B cell (primary cell): ENCODE results near the gene ZNHIT1. TPM values are rescaled to one million over a fixed set of nuclear protein-coding genes. Genes with fewer than 3 reads are reported as not detected.
"Not testable (repeated sequence)": the region's sequence is repeated elsewhere in the genome, so short reads cannot be mapped to it uniquely, and the experiment has no call there.

Experiments used
- ATAC-seq: fragments of 200-7000 bp; cut with Tn5 transposase; one replicate; pipeline ENCODE4 v1.10.0; 2021; ENCODE audit warnings: low read depth, mild to moderate bottlenecking, moderate number of reproducible peaks, moderate library complexity
- CTCF ChIA-PET: fragments of 350-600 bp; sonication (Branson Sonifier 250); formaldehyde crosslinking; loops from one replicate; lab custom pipeline; 2021; ENCODE audit warnings: antibody characterized with exemption, inconsistent platforms; lab: Charles Lee
- POLR2A ChIA-PET: fragments of 350-600 bp; sonication (Branson Sonifier 250); formaldehyde crosslinking; loops from one replicate; lab custom pipeline; 2021; ENCODE audit warnings: antibody characterized with exemption; lab: Charles Lee
- DNase-seq: peaks from one replicate; pipeline ENCODE4 v3.0.0; 2013
- H2AFZ ChIP-seq: 2 replicates; pipeline ENCODE4 v1.6.1; 2012; ENCODE audit warnings: mild to moderate bottlenecking, low read depth, low read length; ENCODE audit not compliant: insufficient read depth, poor library complexity, severe bottlenecking
- H3K27ac ChIP-seq, 2 donors: 1 replicate in 1 of 2; 2 replicates in 1 of 2; pipeline ENCODE4 v1.5.1; 2012 to 2013; ENCODE audit warnings: low read length in 2 of 2, mild to moderate bottlenecking in 2 of 2, moderate library complexity in 1 of 2
- H3K27me3 ChIP-seq, 4 experiments: fragments of 200-600 bp in 1 of 4; sonication (generic) in 1 of 4; replicated peaks in 1 of 4; 1 replicate in 2 of 4; 2 replicates in 2 of 4; pipeline versions ENCODE4 v1.6.1 to v1.7.0; 2013 to 2016; ENCODE audit warnings: low read length in 3 of 4, mild to moderate bottlenecking in 2 of 4, mixed read lengths in 1 of 4, moderate library complexity in 1 of 4; ENCODE audit not compliant: insufficient read depth in 4 of 4, control insufficient read depth in 3 of 4; ENCODE audit errors: control extremely low read depth in 1 of 4
- H3K36me3 ChIP-seq, 2 experiments: replicated peaks in 1 of 2; 1 replicate in 1 of 2; 2 replicates in 1 of 2; pipeline versions ENCODE4 v1.6.1 to v1.7.1; 2013; ENCODE audit warnings: low read length in 1 of 2; ENCODE audit not compliant: insufficient read depth in 2 of 2, control insufficient read depth in 1 of 2; ENCODE audit errors: control extremely low read depth in 1 of 2, extremely low read depth in 1 of 2
- H3K4me1 ChIP-seq, 2 donors: fragments of 200-600 bp in 1 of 2; sonication (generic) in 1 of 2; 1 replicate in 1 of 2; 2 replicates in 1 of 2; pipeline versions ENCODE4 v1.5.1 to v1.6.1; 2013 to 2017; ENCODE audit warnings: low read length in 2 of 2; ENCODE audit not compliant: control insufficient read depth in 2 of 2, insufficient read depth in 2 of 2
- H3K4me2 ChIP-seq: replicated peaks from 2 replicates; pipeline ENCODE3; 2012; ENCODE audit warnings: mild to moderate bottlenecking, low read depth, low read length; ENCODE audit not compliant: poor library complexity, severe bottlenecking
- H3K4me3 ChIP-seq, 5 experiments: fragments of 200-600 bp in 1 of 5; sonication (generic) in 1 of 5; 1 replicate in 3 of 5; 2 replicates in 2 of 5; pipeline versions ENCODE4 v1.5.1 to v1.7.0; 2011 to 2016; ENCODE audit warnings: low read length in 4 of 5, mild to moderate bottlenecking in 4 of 5, low read depth in 2 of 5, control low read depth in 1 of 5, moderate library complexity in 1 of 5; ENCODE audit not compliant: insufficient read depth in 1 of 5; ENCODE audit errors: control extremely low read depth in 1 of 5, extremely low read depth in 1 of 5
- H3K79me2 ChIP-seq: fragments of 200-600 bp; sonication (generic); one replicate; pipeline ENCODE4 v1.6.0; 2016; ENCODE audit warnings: low read length; ENCODE audit not compliant: control insufficient read depth, insufficient read depth
- H3K9ac ChIP-seq: fragments of 200-600 bp; sonication (generic); 2 replicates; pipeline ENCODE4 v1.6.1; 2017; ENCODE audit warnings: mild to moderate bottlenecking, low read length, moderate library complexity
- H3K9me3 ChIP-seq, 3 donors: one replicate each; pipeline versions ENCODE4 v1.6.1 to v1.7.1; 2013; ENCODE audit warnings: low read length in 2 of 3; ENCODE audit not compliant: control insufficient read depth in 2 of 3, insufficient read depth in 1 of 3; ENCODE audit errors: control extremely low read depth in 1 of 3
- H4K20me1 ChIP-seq: 2 replicates; pipeline ENCODE4 v1.6.0; 2012; ENCODE audit warnings: mild to moderate bottlenecking, low read length; ENCODE audit not compliant: insufficient read depth, control insufficient read depth, poor library complexity, severe bottlenecking
- H3K27ac Mint-ChIP-seq: one replicate; pipeline ENCODE4 v1.8.0; 2021; ENCODE audit warnings: mixed read lengths
- H3K27me3 Mint-ChIP-seq: one replicate; pipeline ENCODE4 v1.8.0; 2021; ENCODE audit warnings: mixed read lengths
- H3K4me1 Mint-ChIP-seq: one replicate; pipeline ENCODE4 v1.8.0; 2021; ENCODE audit warnings: mixed read lengths
- H3K4me3 Mint-ChIP-seq: one replicate; pipeline ENCODE4 v1.8.0; 2021; ENCODE audit warnings: mixed read lengths
- H3K9me3 Mint-ChIP-seq: one replicate; pipeline ENCODE4 v1.8.0; 2022; ENCODE audit warnings: mixed read lengths; ENCODE audit not compliant: insufficient read depth
- CTCF ChIP-seq: fragments of 200-600 bp; IDR thresholded peaks from one replicate; pipeline ENCODE4 v1.8.0; 2022; ENCODE audit warnings: antibody characterized with exemption, mild to moderate bottlenecking
- EZH2 ChIP-seq: IDR thresholded peaks from 2 replicates; pipeline ENCODE4 v1.6.1; 2012; ENCODE audit warnings: borderline replicate concordance, low read depth, mild to moderate bottlenecking, moderate library complexity, low read length; ENCODE audit not compliant: insufficient read depth, poor library complexity, severe bottlenecking
- WGBS: methylation state at CpG from one replicate; pipeline ENCODE4 v1.1.5; 2013; ENCODE audit warnings: missing lambda C conversion rate; ENCODE audit not compliant: insufficient coverage; 5-methylcytosine and 5-hydroxymethylcytosine counted together
- intact Hi-C: fragments of 100-400 bp; cut with micrococcal nuclease; formaldehyde crosslinking; loops from one replicate; pipeline ENCODE4 v1.10.0; 2022
- polyA plus RNA-seq: library from polyadenylated mRNA; depleted of rRNA; stranded (reverse); fragments of >200 nt; gene quantifications from 2 replicates; pipeline ENCODE4 v1.2.3, GENCODE V29; 2012
- total RNA-seq, 2 donors: library from RNA; stranded (reverse); fragments of 120-200 nt in 1 of 2; gene quantifications; 1 replicate in 1 of 2; 2 replicates in 1 of 2; pipeline versions ENCODE4 v1.2.3 to v1.2.4, GENCODE V29; 2013 to 2022

ZNHIT1 gene
- total and polyA plus RNA-seq, 2 donors (not counting 1 experiment from before 2014, with no cell fraction given): 28.5 to 37.3 TPM

DNA sequence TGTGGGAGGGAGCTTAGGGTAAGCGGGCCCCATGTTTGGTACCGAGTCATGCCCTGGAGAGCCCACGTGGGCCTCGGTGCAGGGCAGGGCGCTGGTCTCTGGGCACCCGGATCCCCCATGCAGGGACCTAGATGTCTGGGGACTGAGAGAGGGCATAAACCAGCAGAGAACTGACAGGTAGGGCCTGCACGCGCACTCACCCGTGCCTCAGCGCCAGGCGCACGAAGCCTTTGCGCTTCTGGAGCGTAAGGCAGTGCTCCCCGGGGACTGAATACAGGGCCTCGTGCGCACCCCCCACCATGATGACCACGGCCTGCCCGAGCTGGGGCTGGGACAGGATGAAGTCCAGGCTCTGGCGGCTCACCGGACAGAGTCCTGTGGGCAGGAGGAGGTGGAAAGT, 20.0 kb upstream of the ZNHIT1 start:
- Histone ChIP-seq H3K27me3 (peaks cover 0 to 42% (median 18%) of the 10 kb centered on the region in 4 experiments), H3K36me3 (no peaks in the 10 kb centered on the region), H3K4me2 (no peak overlapping the region), H3K79me2 (no peaks in the 10 kb centered on the region), H3K9ac (no peak overlapping the region), H3K4me1 (peaks cover 12 to 19% of the 10 kb centered on the region in 2 donors), H4K20me1 (no peaks in the 10 kb centered on the region), H3K4me3 (no peak overlapping the region), H3K9me3 (peaks cover 0 to 24% (median 0%) of the 10 kb centered on the region in 3 donors), H3K27ac (no peak overlapping the region), H2AFZ (no peak overlapping the region)
- DNase-seq: no peak
- no peak for TF ChIP-seq CTCF
- TF ChIP-seq EZH2: no peak
- H3K4me3 Mint-ChIP-seq: no peak overlapping the region
- H3K9me3 Mint-ChIP-seq: no peaks in the 10 kb centered on the region
- H3K27ac Mint-ChIP-seq: no peak overlapping the region
- ChIA-PET POLR2A (no interaction called here), CTCF (interaction anchor here (1.0 kb wide), 1 partner anchor 57 kb away, joined by 3 read pairs; no protein-coding TSS in a partner anchor)
- H3K4me1 Mint-ChIP-seq: peaks cover 11% of the 10 kb centered on the region
- intact Hi-C loops: no loop called here
- no peak for ATAC-seq
- 81% methylated on average over 19 of the region's 21 CpGs for WGBS
- peaks cover 18% of the 10 kb centered on the region for H3K27me3 Mint-ChIP-seq

- Histone ChIP-seq H3K27me3 (peaks cover 0 to 42% (median 18%) of the 10 kb centered on the region in 4 experiments), H3K9ac (no peak overlapping the region), H3K4me1 (peaks cover 14 to 23% of the 10 kb centered on the region in 2 donors), H3K27ac (no peak overlapping the region), H2AFZ (no peak overlapping the region), H4K20me1 (no peaks in the 10 kb centered on the region), H3K79me2 (no peaks in the 10 kb centered on the region), H3K9me3 (peaks cover 0 to 19% (median 0%) of the 10 kb centered on the region in 3 donors), H3K4me3 (no peak overlapping the region), H3K36me3 (no peaks in the 10 kb centered on the region), H3K4me2 (no peak overlapping the region)
- Mint-ChIP-seq H3K27ac (no peak overlapping the region), H3K4me1 (peaks cover 15% of the 10 kb centered on the region), H3K4me3 (no peak overlapping the region), H3K9me3 (no peaks in the 10 kb centered on the region), H3K27me3 (peaks cover 20% of the 10 kb centered on the region)
- intact Hi-C loops: no loop called here
- ATAC-seq: no peak
- TF ChIP-seq EZH2 (no peak), CTCF (no peak)
- 75% methylated on average over 14 of the region's 14 CpGs for WGBS
- DNase-seq: no peak
- ChIA-PET POLR2A (no interaction called here), CTCF (interaction anchor here (0.8 to 1.0 kb wide), 2 partner anchors 51 to 58 kb away, joined by 3 read pairs; no protein-coding TSS in a partner anchor)
Observed at GRCh38 chr7:101198476-101198875, 19.5 kb upstream of the ZNHIT1 start.

GRCh38 chr7:101199522-101199921, 18.4 kb upstream of the ZNHIT1 start:
- 96% methylated on average over 8 of the region's 10 CpGs for WGBS
- H3K9me3 Mint-ChIP-seq, H3K4me3 Mint-ChIP-seq, H3K9ac ChIP-seq, POLR2A ChIA-PET, H3K79me2 ChIP-seq, H3K4me2 ChIP-seq, DNase-seq, H4K20me1 ChIP-seq, ATAC-seq, H2AFZ ChIP-seq, H3K4me3 ChIP-seq, H3K27ac Mint-ChIP-seq, H3K36me3 ChIP-seq, intact Hi-C loops, H3K27ac ChIP-seq: not testable (repeated sequence)
- CTCF ChIA-PET: interaction anchor here (0.6 to 1.5 kb wide), 2 partner anchors 11 to 17 kb away, joined by 3 read pairs; no protein-coding TSS in a partner anchor
- H3K27me3 Mint-ChIP-seq: peaks cover 24% of the 10 kb centered on the region
- peaks cover 23% of the 10 kb centered on the region for H3K4me1 Mint-ChIP-seq
- H3K27me3 ChIP-seq: peaks cover 0 to 42% (median 18%) of the 10 kb centered on the region in 4 experiments
- H3K4me1 ChIP-seq: peaks cover 18 to 27% of the 10 kb centered on the region in 2 donors
- H3K9me3 ChIP-seq: peaks cover 0 to 19% (median 0%) of the 10 kb centered on the region in 3 donors
